H9 (cell line): ENCODE results near the gene PTPRH. TPM values are rescaled to one million over a fixed set of nuclear protein-coding genes. Genes with fewer than 3 reads are reported as not detected.

Source experiments
- DNase-seq: peaks from one replicate; pipeline ENCODE4 v3.0.0-alpha.2; 2017
- H2AFZ ChIP-seq: one replicate; pipeline ENCODE4 v1.6.1; 2013; ENCODE audit warnings: mild to moderate bottlenecking, low read length, control low read depth, moderate library complexity
- H2AK5ac ChIP-seq: 2 replicates; pipeline ENCODE4 v1.6.1; 2013; ENCODE audit warnings: low read length, control low read depth, mixed read lengths; ENCODE audit not compliant: insufficient read length
- H2BK120ac ChIP-seq: one replicate; pipeline ENCODE4 v1.6.1; 2013; ENCODE audit warnings: low read depth, mild to moderate bottlenecking, low read length, control low read depth, inconsistent platforms; ENCODE audit not compliant: poor library complexity, severe bottlenecking
- H2BK12ac ChIP-seq: 2 replicates; pipeline ENCODE4 v1.6.1; 2013; ENCODE audit warnings: low read length, control low read depth, mixed read lengths, low read depth; ENCODE audit not compliant: insufficient read length
- H2BK15ac ChIP-seq: 2 replicates; pipeline ENCODE4 v1.6.1; 2013; ENCODE audit warnings: low read depth, low read length, control low read depth
- H2BK20ac ChIP-seq: one replicate; pipeline ENCODE4 v1.6.1; 2013; ENCODE audit warnings: low read depth, mild to moderate bottlenecking, low read length, control low read depth, inconsistent platforms; ENCODE audit not compliant: poor library complexity, severe bottlenecking
- H2BK5ac ChIP-seq: 2 replicates; pipeline ENCODE4 v1.6.1; 2013; ENCODE audit warnings: low read length, control low read depth, mixed read lengths; ENCODE audit not compliant: insufficient read length
- H3K14ac ChIP-seq: 2 replicates; pipeline ENCODE4 v1.6.1; 2013; ENCODE audit warnings: low read length, control low read depth; ENCODE audit not compliant: insufficient read depth
- H3K18ac ChIP-seq: 2 replicates; pipeline ENCODE4 v1.6.1; 2013; ENCODE audit warnings: low read depth, mild to moderate bottlenecking, mixed read lengths, low read length, control low read depth; ENCODE audit not compliant: insufficient read length
- H3K23ac ChIP-seq: 2 replicates; pipeline ENCODE4 v1.6.1; 2013; ENCODE audit warnings: low read length, control low read depth, mixed read lengths, low read depth; ENCODE audit not compliant: insufficient read length
- H3K23me2 ChIP-seq: 2 replicates; pipeline ENCODE4 v1.6.1; 2013; ENCODE audit warnings: low read depth, mild to moderate bottlenecking, mixed read lengths, low read length, control low read depth; ENCODE audit not compliant: insufficient read length, poor library complexity, severe bottlenecking
- H3K27ac ChIP-seq: 2 replicates; pipeline ENCODE4 v1.5.1; 2013; ENCODE audit warnings: low read length, control low read depth, mixed read lengths, low read depth; ENCODE audit not compliant: insufficient read length
- H3K27me3 ChIP-seq: 2 replicates; pipeline ENCODE4 v1.6.1; 2013; ENCODE audit warnings: low read length, control low read depth, inconsistent platforms; ENCODE audit not compliant: insufficient read depth
- H3K4ac ChIP-seq: 2 replicates; pipeline ENCODE4 v1.6.1; 2013; ENCODE audit warnings: low read depth, mild to moderate bottlenecking, control low read depth, inconsistent platforms, low read length, moderate library complexity
- H3K4me1 ChIP-seq: 2 replicates; pipeline ENCODE4 v1.6.1; 2013; ENCODE audit warnings: low read length, control low read depth, inconsistent platforms; ENCODE audit not compliant: insufficient read depth
- H3K4me2 ChIP-seq: 2 replicates; pipeline ENCODE4 v1.6.1; 2013; ENCODE audit warnings: low read length, control low read depth, mixed read lengths; ENCODE audit not compliant: insufficient read length, insufficient read depth
- H3K56ac ChIP-seq: 2 replicates; pipeline ENCODE4 v1.6.1; 2013; ENCODE audit warnings: low read depth, mild to moderate bottlenecking, mixed read lengths, low read length, control low read depth; ENCODE audit not compliant: insufficient read length
- H3K79me1 ChIP-seq: 2 replicates; pipeline ENCODE4 v1.6.1; 2013; ENCODE audit warnings: low read depth, mild to moderate bottlenecking, moderate library complexity, low read length, control low read depth, inconsistent platforms; ENCODE audit not compliant: insufficient read depth, poor library complexity, severe bottlenecking
- H3K79me2 ChIP-seq: 2 replicates; pipeline ENCODE4 v1.6.1; 2013; ENCODE audit warnings: low read length, control low read depth, inconsistent platforms; ENCODE audit not compliant: insufficient read depth
- H3K9ac ChIP-seq: 2 replicates; pipeline ENCODE4 v1.6.1; 2013; ENCODE audit warnings: low read length, control low read depth, mixed read lengths; ENCODE audit not compliant: insufficient read length; ENCODE audit errors: extremely low read depth
- H3K9me3 ChIP-seq: one replicate; pipeline ENCODE4 v1.6.1; 2013; ENCODE audit warnings: low read depth, low read length, inconsistent platforms; ENCODE audit not compliant: control insufficient read depth
- H3T11ph ChIP-seq: one replicate; pipeline ENCODE4 v1.6.1; 2013; ENCODE audit warnings: mild to moderate bottlenecking, low read length, control low read depth, inconsistent platforms
- H4K20me1 ChIP-seq: one replicate; pipeline ENCODE4 v1.6.1; 2013; ENCODE audit not compliant: control insufficient read depth, insufficient read length, insufficient read depth
- H4K5ac ChIP-seq: 2 replicates; pipeline ENCODE4 v1.6.1; 2013; ENCODE audit warnings: low read depth, mild to moderate bottlenecking, mixed read lengths, low read length, control low read depth; ENCODE audit not compliant: insufficient read length
- H4K8ac ChIP-seq: replicated peaks from 2 replicates; pipeline ENCODE4 v1.6.1; 2013; ENCODE audit warnings: low read length, control low read depth, mixed read lengths, low read depth; ENCODE audit not compliant: insufficient read length
- H4K91ac ChIP-seq: 2 replicates; pipeline ENCODE4 v1.6.1; 2013; ENCODE audit warnings: low read depth, mild to moderate bottlenecking, moderate library complexity, mixed read lengths, low read length, control low read depth; ENCODE audit not compliant: insufficient read length
- H3K27ac Mint-ChIP-seq, 3 experiments: 2 replicates in 2 of 3; 3 replicates in 1 of 3; pipeline ENCODE4 v1.8.0; 2020 to 2021; ENCODE audit warnings: mixed read lengths in 3 of 3, mild to moderate bottlenecking in 1 of 3, moderate library complexity in 1 of 3
- H3K27me3 Mint-ChIP-seq: 2 replicates; pipeline ENCODE4 v1.8.0; 2021; ENCODE audit warnings: low read depth, mild to moderate bottlenecking, moderate library complexity, mixed read lengths
- H3K36me3 Mint-ChIP-seq, 3 experiments: 2 replicates in 2 of 3; 3 replicates in 1 of 3; pipeline ENCODE4 v1.8.0; 2020 to 2021; ENCODE audit warnings: low read depth in 3 of 3, mixed read lengths in 3 of 3; ENCODE audit not compliant: insufficient read depth in 1 of 3
- H3K4me1 Mint-ChIP-seq, 2 experiments: 2 replicates each; pipeline ENCODE4 v1.8.0; 2020; ENCODE audit warnings: mixed read lengths in 2 of 2
- H3K4me3 Mint-ChIP-seq, 2 experiments: 2 replicates in 1 of 2; 3 replicates in 1 of 2; pipeline ENCODE4 v1.8.0; 2020 to 2021; ENCODE audit warnings: mild to moderate bottlenecking in 2 of 2, mixed read lengths in 2 of 2, moderate library complexity in 1 of 2
- H3K9me3 Mint-ChIP-seq, 2 experiments: 2 replicates in 1 of 2; 3 replicates in 1 of 2; pipeline ENCODE4 v1.8.0; 2020; ENCODE audit warnings: mild to moderate bottlenecking in 2 of 2, mixed read lengths in 2 of 2, moderate library complexity in 1 of 2
- CTCF ChIP-seq: fragments of 200-600 bp; sonication (generic); conservative IDR thresholded peaks from 3 replicates; pipeline ENCODE4 v1.8.0; 2021; ENCODE audit warnings: antibody characterized with exemption, mild to moderate bottlenecking
- WGBS: extraction: QIAGEN DNeasy Blood & Tissue Kit; methylation state at CpG from one replicate; pipeline ENCODE4 v1.1.7; 2013; ENCODE audit warnings: missing lambda C conversion rate, low lambda C conversion rate, mixed read lengths; ENCODE audit not compliant: insufficient read length; ENCODE audit errors: extremely low coverage; 5-methylcytosine and 5-hydroxymethylcytosine counted together
- total RNA-seq: library from RNA; stranded (reverse); gene quantifications from 2 replicates; pipeline ENCODE4 v1.2.1, GENCODE V29; 2021

PTPRH gene
- total RNA-seq, 1 experiment from 2014 or later = 0.24 TPM

GRCh38 chr19:55197528-55197927 is 11.8 kb downstream of the PTPRH start:
- H3K27ac ChIP-seq = no peak overlapping the region
- no peak overlapping the region for H4K8ac ChIP-seq
- H3K4me3 Mint-ChIP-seq = no peak overlapping the region
- H2BK5ac ChIP-seq = no peak overlapping the region
- no peaks in the 10 kb centered on the region for H3K36me3 Mint-ChIP-seq
- no CpG with 5 or more reads among the region's 4 CpGs for WGBS
- H3K9me3 Mint-ChIP-seq = no peaks in the 10 kb centered on the region; a peak in 2 of 5 replicates
- no peak for TF ChIP-seq CTCF
- H3K79me2 ChIP-seq = no peaks in the 10 kb centered on the region
- H3K4me1 ChIP-seq = no peaks in the 10 kb centered on the region
- no peak for DNase-seq
- no peak overlapping the region for H3K23ac ChIP-seq
- no peak overlapping the region for H2AFZ ChIP-seq
- H3K9ac ChIP-seq = no peak overlapping the region
- H3K27me3 ChIP-seq = no peaks in the 10 kb centered on the region
- no peaks in the 10 kb centered on the region for H4K20me1 ChIP-seq
- H3K4me1 Mint-ChIP-seq = peaks cover 0 to 2% of the 10 kb centered on the region in 2 experiments; a peak in 1 of 4 replicates
- no peak overlapping the region for H2BK20ac ChIP-seq
- H2BK15ac ChIP-seq = no peak overlapping the region
- H3K56ac ChIP-seq = no peak overlapping the region
- H3K23me2 ChIP-seq = no peaks in the 10 kb centered on the region
- H3T11ph ChIP-seq = no peak overlapping the region
- no peak overlapping the region for H2BK12ac ChIP-seq
- peaks cover 37% of the 10 kb centered on the region for H3K27me3 Mint-ChIP-seq
- no peak overlapping the region for H4K5ac ChIP-seq
- no peaks in the 10 kb centered on the region for H3K79me1 ChIP-seq
- no peaks in the 10 kb centered on the region for H3K9me3 ChIP-seq
- H2BK120ac ChIP-seq = no peak overlapping the region
- no peak overlapping the region for H4K91ac ChIP-seq
- no peak overlapping the region for H3K4me2 ChIP-seq
- H3K14ac ChIP-seq = no peak overlapping the region
- H3K18ac ChIP-seq = no peak overlapping the region
- no peak overlapping the region for H3K4ac ChIP-seq
- H3K27ac Mint-ChIP-seq = no peak overlapping the region
- no peak overlapping the region for H2AK5ac ChIP-seq
